ENCODE measurements around the gene VSIG8.

DNA sequence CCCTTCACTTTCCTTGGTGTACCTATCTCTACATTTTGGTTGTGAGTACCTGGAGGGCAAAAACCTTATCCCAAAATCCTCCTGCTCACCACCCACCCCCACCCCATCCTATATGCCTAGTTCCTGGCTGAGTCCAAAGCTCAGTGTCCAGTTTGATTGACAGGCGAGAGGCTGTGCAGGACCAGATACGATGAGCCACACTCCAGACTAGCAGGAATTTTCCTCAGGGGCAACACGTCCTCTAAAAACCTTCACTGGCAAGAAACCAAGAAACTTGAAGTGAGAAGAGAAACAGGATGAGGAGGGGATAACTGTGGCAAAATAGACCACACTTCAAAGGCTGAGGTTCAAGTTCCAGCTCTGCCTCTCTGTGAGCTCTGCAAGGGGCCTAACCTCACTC is 36.9 kb downstream of the VSIG8 start:
- TF ChIP-seq, protein P1, sequence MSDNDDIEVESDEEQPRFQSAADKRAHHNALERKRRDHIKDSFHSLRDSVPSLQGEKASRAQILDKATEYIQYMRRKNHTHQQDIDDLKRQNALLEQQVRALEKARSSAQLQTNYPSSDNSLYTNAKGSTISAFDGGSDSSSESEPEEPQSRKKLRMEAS (IDR thresholded peaks at IDR 0.05; ENCODE audit: insufficient read depth, insufficient read length), result no peak
- TF ChIP-seq EZH2 (IDR thresholded peaks at IDR 0.05; ENCODE audit: borderline replicate concordance, low read depth, low read length, severe bottlenecking) (no peak), POLR2A (IDR thresholded peaks at IDR 0.05; ENCODE audit: low read depth, low read length) (no peak), MYC (IDR thresholded peaks at IDR 0.05; ENCODE audit: low read depth, low read length) (no peak), FOS (IDR thresholded peaks at IDR 0.05; ENCODE audit: borderline replicate concordance, insufficient read depth, low read length) (no peak), JUN (IDR thresholded peaks at IDR 0.05; ENCODE audit: borderline replicate concordance, insufficient read depth, insufficient read length, low read depth) (no peak), POLR2AphosphoS5 (IDR thresholded peaks at IDR 0.05; ENCODE audit: insufficient read depth, low read depth, low read length) (no peak), GATA2 (IDR thresholded peaks at IDR 0.05; ENCODE audit: insufficient read depth, insufficient read length, low read depth, low read length) (no peak)
- TF ChIP-seq, protein P2, sequence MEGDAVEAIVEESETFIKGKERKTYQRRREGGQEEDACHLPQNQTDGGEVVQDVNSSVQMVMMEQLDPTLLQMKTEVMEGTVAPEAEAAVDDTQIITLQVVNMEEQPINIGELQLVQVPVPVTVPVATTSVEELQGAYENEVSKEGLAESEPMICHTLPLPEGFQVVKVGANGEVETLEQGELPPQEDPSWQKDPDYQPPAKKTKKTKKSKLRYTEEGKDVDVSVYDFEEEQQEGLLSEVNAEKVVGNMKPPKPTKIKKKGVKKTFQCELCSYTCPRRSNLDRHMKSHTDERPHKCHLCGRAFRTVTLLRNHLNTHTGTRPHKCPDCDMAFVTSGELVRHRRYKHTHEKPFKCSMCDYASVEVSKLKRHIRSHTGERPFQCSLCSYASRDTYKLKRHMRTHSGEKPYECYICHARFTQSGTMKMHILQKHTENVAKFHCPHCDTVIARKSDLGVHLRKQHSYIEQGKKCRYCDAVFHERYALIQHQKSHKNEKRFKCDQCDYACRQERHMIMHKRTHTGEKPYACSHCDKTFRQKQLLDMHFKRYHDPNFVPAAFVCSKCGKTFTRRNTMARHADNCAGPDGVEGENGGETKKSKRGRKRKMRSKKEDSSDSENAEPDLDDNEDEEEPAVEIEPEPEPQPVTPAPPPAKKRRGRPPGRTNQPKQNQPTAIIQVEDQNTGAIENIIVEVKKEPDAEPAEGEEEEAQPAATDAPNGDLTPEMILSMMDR (IDR thresholded peaks at IDR 0.05; ENCODE audit: extremely low read depth in 1 of 2, insufficient read depth in 1 of 2, low read depth in 1 of 2, low read length in 2 of 2), result no peak
